GM23248 (cell line): ENCODE data around the gene RMI1. TPM values are rescaled to one million over a fixed set of nuclear protein-coding genes. Genes with fewer than 3 reads are reported as not detected.

ENCODE experiments used
- DNase-seq: peaks from one replicate; pipeline ENCODE4 v3.0.0-alpha.2; 2015
- H2AFZ ChIP-seq: fragments of 200-600 bp; sonication (generic); 2 replicates; pipeline ENCODE4 v1.6.1; 2016; ENCODE audit warnings: antibody characterized with exemption
- H3F3A ChIP-seq: fragments of 200-600 bp; sonication (generic); 2 replicates; pipeline ENCODE4 v1.6.1; 2016; ENCODE audit warnings: mild to moderate bottlenecking, antibody characterized with exemption, mixed run types; ENCODE audit not compliant: insufficient read depth
- H3K27ac ChIP-seq: fragments of 200-600 bp; sonication (generic); 2 replicates; pipeline ENCODE4 v1.5.1; 2016; ENCODE audit warnings: mild to moderate bottlenecking
- H3K27me3 ChIP-seq: fragments of 200-600 bp; sonication (generic); replicated peaks from 2 replicates; pipeline ENCODE4 v1.6.1; 2016; ENCODE audit warnings: mild to moderate bottlenecking; ENCODE audit not compliant: insufficient read depth
- H3K36me3 ChIP-seq: fragments of 200-600 bp; sonication (generic); 2 replicates; pipeline ENCODE4 v1.6.1; 2016; ENCODE audit warnings: low read depth, mild to moderate bottlenecking
- H3K4me1 ChIP-seq: fragments of 200-600 bp; sonication (generic); 2 replicates; pipeline ENCODE4 v1.6.1; 2016; ENCODE audit warnings: mild to moderate bottlenecking; ENCODE audit not compliant: insufficient read depth
- H3K4me2 ChIP-seq: fragments of 200-600 bp; sonication (generic); one replicate; pipeline ENCODE4 v1.6.1; 2016; ENCODE audit warnings: mild to moderate bottlenecking; ENCODE audit not compliant: unreplicated experiment
- H3K4me3 ChIP-seq: fragments of 200-600 bp; sonication (generic); 2 replicates; pipeline ENCODE4 v1.5.1; 2016; ENCODE audit warnings: mild to moderate bottlenecking
- H3K79me2 ChIP-seq: fragments of 200-600 bp; sonication (generic); 2 replicates; pipeline ENCODE4 v1.6.1; 2016; ENCODE audit warnings: mild to moderate bottlenecking; ENCODE audit not compliant: insufficient read depth
- H3K9ac ChIP-seq: fragments of 200-600 bp; sonication (generic); 2 replicates; pipeline ENCODE4 v1.6.1; 2016; ENCODE audit warnings: mild to moderate bottlenecking
- H3K9me2 ChIP-seq: fragments of 200-600 bp; sonication (generic); 2 replicates; pipeline ENCODE4 v1.6.1; 2016; ENCODE audit warnings: mixed run types, mild to moderate bottlenecking, moderate library complexity; ENCODE audit not compliant: insufficient read depth
- H3K9me3 ChIP-seq: fragments of 200-600 bp; sonication (generic); one replicate; pipeline ENCODE4 v1.6.1; 2017; ENCODE audit warnings: low read depth
- H4K20me1 ChIP-seq: fragments of 200-600 bp; sonication (generic); 2 replicates; pipeline ENCODE4 v1.6.0; 2016; ENCODE audit not compliant: insufficient read depth
- EZH2 ChIP-seq: fragments of 200-600 bp; sonication (generic); IDR thresholded peaks from 2 replicates; pipeline ENCODE4 v1.6.1; 2018; ENCODE audit warnings: antibody characterized with exemption, mild to moderate bottlenecking; ENCODE audit not compliant: insufficient read depth, poor library complexity, severe bottlenecking
- EZH2phosphoT487 ChIP-seq: fragments of 200-600 bp; sonication (generic); IDR thresholded peaks from 2 replicates; pipeline ENCODE4 v1.6.1; 2018; ENCODE audit warnings: antibody characterized with exemption, moderate library complexity, mild to moderate bottlenecking, low read depth; ENCODE audit not compliant: insufficient read depth
- WGBS, 2 experiments: methylation state at CpG; one replicate each; pipeline ENCODE4 v1.1.6; 2015 to 2017; ENCODE audit warnings: low lambda C conversion rate in 2 of 2, low coverage in 1 of 2; ENCODE audit errors: missing lambda C conversion rate in 2 of 2; 5-methylcytosine and 5-hydroxymethylcytosine counted together
- in situ Hi-C: fragments of 300-500 bp; cut with MboI; formaldehyde crosslinking; loops from 2 replicates; pipeline ENCODE4 v1.15.0; 2020
- polyA plus RNA-seq: library from polyadenylated mRNA; unstranded; fragments of >200 nt; fragmentation: Nextera tagmentation; extraction: Ambion mirVana; gene quantifications from 2 replicates; pipeline ENCODE4 v1.2.1, GENCODE V29; 2016
- total RNA-seq: library from RNA; depleted of rRNA; stranded (reverse); fragments of >200 nt; shearing (Covaris generic); gene quantifications from 2 replicates; pipeline ENCODE4 v1.2.3, GENCODE V29; 2014

Gene RMI1
- total and polyA plus RNA-seq, 2 experiments from 2014 or later, result 5.7 to 9.0 TPM

GRCh38 chr9:83999141-83999918 is 18.7 kb downstream of the RMI1 start:
- no peak for DNase-seq
- Histone ChIP-seq H3K9me2 (no peaks in the 10 kb centered on the region), H3F3A (no peaks in the 10 kb centered on the region), H3K36me3 (no peaks in the 10 kb centered on the region; the same call in 1 of the 2 replicates), H3K27me3 (no peaks in the 10 kb centered on the region), H3K27ac (peak overlapping the region; percentile 32; the same call in 1 of the 2 replicates), H3K9me3 (no peaks in the 10 kb centered on the region), H3K4me1 (peaks cover 15% of the 10 kb centered on the region), H2AFZ (peak overlapping the region; percentile 64), H4K20me1 (no peaks in the 10 kb centered on the region), H3K4me3 (no peak overlapping the region), H3K4me2 (peak overlapping the region; percentile 54), H3K79me2 (peaks cover 23% of the 10 kb centered on the region), H3K9ac (0 out of 2 replicates have a peak overlapping the region, but pooled peaks have one; percentile 27)
- 95 to 97% methylated on average over 2 of the region's 2 CpGs for WGBS, 2 experiments
- TF ChIP-seq EZH2 (no peak), EZH2phosphoT487 (no peak)
- in situ Hi-C loops, result no loop called here

- peaks cover 15% of the 10 kb centered on the region for H3K79me2 ChIP-seq
- H3K4me2 ChIP-seq, result peak overlapping the region; percentile 54
- no peaks in the 10 kb centered on the region for H3K9me2 ChIP-seq
- WGBS, 2 experiments, result 49 to 55% methylated on average over 3 of the region's 3 CpGs
- TF ChIP-seq EZH2 (no peak), EZH2phosphoT487 (no peak)
- peak; percentile 47 for DNase-seq
- H3K36me3 ChIP-seq, result no peaks in the 10 kb centered on the region; the same call in 1 of the 2 replicates
- H3K4me1 ChIP-seq, result peaks cover 15% of the 10 kb centered on the region
- no peaks in the 10 kb centered on the region for H4K20me1 ChIP-seq
- in situ Hi-C loops, result no loop called here
- H3K9me3 ChIP-seq, result no peaks in the 10 kb centered on the region
- H3K27me3 ChIP-seq, result no peaks in the 10 kb centered on the region
- H3K4me3 ChIP-seq, result peak overlapping the region; percentile 13; the same call in 1 of the 2 replicates
- peak overlapping the region; percentile 64 for H2AFZ ChIP-seq
- 0 out of 2 replicates have a peak overlapping the region, but pooled peaks have one; percentile 27 for H3K9ac ChIP-seq
- H3F3A ChIP-seq, result no peaks in the 10 kb centered on the region
- peak overlapping the region; percentile 32 for H3K27ac ChIP-seq
These were observed 19.6 kb downstream of the RMI1 start for GRCh38 chr9:84000186-84000585.

DNA sequence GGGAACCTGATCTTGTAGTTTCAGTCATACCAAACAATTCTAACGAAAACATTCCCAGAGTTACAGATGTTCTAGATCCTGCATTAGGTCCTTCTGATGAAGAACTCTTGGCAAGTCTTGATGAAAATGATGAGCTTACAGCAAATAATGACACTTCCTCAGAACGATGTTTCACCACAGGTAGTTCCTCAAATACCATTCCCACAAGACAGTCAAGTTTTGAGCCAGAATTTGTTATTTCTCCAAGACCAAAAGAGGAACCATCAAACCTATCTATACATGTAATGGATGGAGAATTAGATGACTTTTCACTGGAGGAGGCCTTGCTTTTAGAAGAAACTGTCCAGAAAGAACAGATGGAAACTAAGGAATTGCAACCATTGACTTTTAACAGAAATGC is 21.0 kb downstream of the RMI1 start:
- Histone ChIP-seq H3K79me2 (peaks cover 1% of the 10 kb centered on the region; the same call in 1 of the 2 replicates), H3K36me3 (no peaks in the 10 kb centered on the region; the same call in 1 of the 2 replicates), H4K20me1 (no peaks in the 10 kb centered on the region), H2AFZ (no peak overlapping the region), H3F3A (no peaks in the 10 kb centered on the region), H3K4me3 (no peak overlapping the region), H3K27ac (no peak overlapping the region), H3K9me3 (no peaks in the 10 kb centered on the region), H3K9me2 (no peaks in the 10 kb centered on the region), H3K27me3 (no peaks in the 10 kb centered on the region), H3K4me1 (peaks cover 15% of the 10 kb centered on the region), H3K9ac (no peak overlapping the region), H3K4me2 (no peak overlapping the region)
- in situ Hi-C loops, result no loop called here
- DNase-seq, result no peak
- WGBS, 2 experiments, result 96 to 97% methylated on average over 2 of the region's 2 CpGs
- TF ChIP-seq EZH2, result no peak
- no peak for TF ChIP-seq EZH2phosphoT487

- Histone ChIP-seq H3K36me3 (peaks cover under 1% of the 10 kb centered on the region; the same call in 1 of the 2 replicates), H3K9ac (no peak overlapping the region), H3K27ac (no peak overlapping the region)
These were observed 21.7 kb downstream of the RMI1 start for GRCh38 chr9:84002344-84002743.

More at GRCh38 chr9:84002344-84002743, 21.7 kb downstream of the RMI1 start:
- Histone ChIP-seq H3K4me2 (no peak overlapping the region), H3K4me3 (no peak overlapping the region), H3K4me1 (peaks cover 15% of the 10 kb centered on the region), H3K27me3 (no peaks in the 10 kb centered on the region), H3F3A (no peaks in the 10 kb centered on the region), H4K20me1 (no peaks in the 10 kb centered on the region), H3K9me3 (no peaks in the 10 kb centered on the region), H2AFZ (peak overlapping the region; percentile 22; the same call in 1 of the 2 replicates), H3K79me2 (no peaks in the 10 kb centered on the region), H3K9me2 (no peaks in the 10 kb centered on the region)
- TF ChIP-seq EZH2 (no peak), EZH2phosphoT487 (no peak)
- DNase-seq, result peak; percentile 11
- in situ Hi-C loops, result no loop called here
